HUES48 (cell line): ENCODE data around the gene ZCCHC14.

ENCODE experiments used
- H3K27ac ChIP-seq: one replicate; pipeline ENCODE4 v1.7.0; 2013; ENCODE audit warnings: low read depth, low read length, inconsistent platforms
- H3K27me3 ChIP-seq: 2 replicates; pipeline ENCODE4 v1.6.1; 2013; ENCODE audit warnings: mild to moderate bottlenecking, low read length; ENCODE audit not compliant: control insufficient read depth, insufficient read depth
- H3K36me3 ChIP-seq: 2 replicates; pipeline ENCODE4 v1.6.1; 2013; ENCODE audit warnings: low read length; ENCODE audit not compliant: control insufficient read depth, insufficient read depth
- H3K4me1 ChIP-seq: 2 replicates; pipeline ENCODE4 v1.6.1; 2013; ENCODE audit warnings: mild to moderate bottlenecking, low read length; ENCODE audit not compliant: control insufficient read depth, insufficient read depth
- H3K4me3 ChIP-seq: 2 replicates; pipeline ENCODE4 v1.5.1; 2013; ENCODE audit warnings: mild to moderate bottlenecking, low read depth, low read length
- H3K9ac ChIP-seq: 2 replicates; pipeline ENCODE4 v1.6.1; 2013; ENCODE audit warnings: mild to moderate bottlenecking, low read depth, low read length, moderate library complexity
- H3K9me3 ChIP-seq: 2 replicates; pipeline ENCODE4 v1.6.1; 2013; ENCODE audit warnings: low read length; ENCODE audit not compliant: control insufficient read depth, insufficient read depth

ZCCHC14 gene

GRCh38 chr16:87492721-87493607, at the start of gene ZCCHC14:
Gene ZCCHC14 (minus strand): TSS chr16:87493024. CDS start chr16:87492238, 786 bp downstream.
- Histone ChIP-seq H3K27ac (no peak within 1 kb of the TSS), H3K4me3 (peak within 1 kb of the TSS; percentile 64), H3K27me3 (no peaks in the 10 kb centered on the region; the same call in 1 of the 2 replicates), H3K36me3 (no peaks in the 10 kb centered on the region), H3K4me1 (peaks cover 17% of the 10 kb centered on the region), H3K9me3 (no peaks in the 10 kb centered on the region), H3K9ac (peak within 1 kb of the TSS; percentile 18; the same call in 1 of the 2 replicates)

- H3K36me3 ChIP-seq: no peaks in the 10 kb centered on the region
- no peaks in the 10 kb centered on the region for H3K27me3 ChIP-seq
- H3K4me1 ChIP-seq: peaks cover 10% of the 10 kb centered on the region
- H3K27ac ChIP-seq: no peak overlapping the region
- H3K4me3 ChIP-seq: no peak overlapping the region
- H3K9me3 ChIP-seq: peaks cover 7% of the 10 kb centered on the region; the same call in 1 of the 2 replicates
- H3K9ac ChIP-seq: no peak overlapping the region
These were observed 49.0 kb upstream of the ZCCHC14 start for GRCh38 chr16:87541872-87542234.

- Histone ChIP-seq H3K4me1 (peaks cover 11% of the 10 kb centered on the region), H3K9me3 (peaks cover 7% of the 10 kb centered on the region; the same call in 1 of the 2 replicates), H3K4me3 (no peak overlapping the region), H3K9ac (no peak overlapping the region), H3K27me3 (no peaks in the 10 kb centered on the region), H3K27ac (no peak overlapping the region), H3K36me3 (no peaks in the 10 kb centered on the region)
These were observed 48.5 kb upstream of the ZCCHC14 start for GRCh38 chr16:87541147-87541871.

- H3K4me3 ChIP-seq: no peak overlapping the region
- no peak overlapping the region for H3K27ac ChIP-seq
- H3K9me3 ChIP-seq: peaks cover 6% of the 10 kb centered on the region; the same call in 1 of the 2 replicates
- H3K9ac ChIP-seq: no peak overlapping the region
- no peaks in the 10 kb centered on the region for H3K27me3 ChIP-seq
- no peaks in the 10 kb centered on the region for H3K36me3 ChIP-seq
- H3K4me1 ChIP-seq: peaks cover 11% of the 10 kb centered on the region
These were observed 48.0 kb upstream of the ZCCHC14 start for GRCh38 chr16:87540897-87541146.

- Histone ChIP-seq H3K9ac (no peak overlapping the region), H3K36me3 (no peaks in the 10 kb centered on the region), H3K27me3 (no peaks in the 10 kb centered on the region), H3K9me3 (0 out of 2 replicates have a peak, but pooled peaks cover 5% of the 10 kb centered on the region), H3K27ac (no peak overlapping the region), H3K4me1 (peaks cover 11% of the 10 kb centered on the region), H3K4me3 (no peak overlapping the region)
These were observed 47.5 kb upstream of the ZCCHC14 start for GRCh38 chr16:87540072-87540896.

- Histone ChIP-seq H3K27ac (no peak overlapping the region), H3K9ac (no peak overlapping the region), H3K4me3 (no peak overlapping the region), H3K36me3 (no peaks in the 10 kb centered on the region), H3K27me3 (no peaks in the 10 kb centered on the region), H3K4me1 (peaks cover 11% of the 10 kb centered on the region), H3K9me3 (peaks cover 11% of the 10 kb centered on the region; the same call in 1 of the 2 replicates)
These were observed 46.3 kb upstream of the ZCCHC14 start for GRCh38 chr16:87539113-87539512.

- Histone ChIP-seq H3K36me3 (no peaks in the 10 kb centered on the region), H3K27ac (no peak overlapping the region), H3K4me1 (peaks cover 11% of the 10 kb centered on the region), H3K9ac (no peak overlapping the region), H3K4me3 (no peak overlapping the region), H3K9me3 (peaks cover 11% of the 10 kb centered on the region; the same call in 1 of the 2 replicates), H3K27me3 (no peaks in the 10 kb centered on the region)
These were observed 45.8 kb upstream of the ZCCHC14 start for GRCh38 chr16:87538594-87538993.

- H3K27ac ChIP-seq: no peak overlapping the region
- H3K9ac ChIP-seq: no peak overlapping the region
- H3K4me1 ChIP-seq: peaks cover 11% of the 10 kb centered on the region
- no peaks in the 10 kb centered on the region for H3K27me3 ChIP-seq
- H3K9me3 ChIP-seq: peaks cover 12% of the 10 kb centered on the region; the same call in 1 of the 2 replicates
- no peak overlapping the region for H3K4me3 ChIP-seq
- no peaks in the 10 kb centered on the region for H3K36me3 ChIP-seq
These were observed 45.3 kb upstream of the ZCCHC14 start for GRCh38 chr16:87538160-87538559.

- H3K4me3 ChIP-seq: no peak overlapping the region
- H3K36me3 ChIP-seq: no peaks in the 10 kb centered on the region
- peaks cover 15% of the 10 kb centered on the region; the same call in 1 of the 2 replicates for H3K9me3 ChIP-seq
- H3K4me1 ChIP-seq: peaks cover 8% of the 10 kb centered on the region
- H3K9ac ChIP-seq: no peak overlapping the region
- no peak overlapping the region for H3K27ac ChIP-seq
- H3K27me3 ChIP-seq: no peaks in the 10 kb centered on the region
These were observed 43.9 kb upstream of the ZCCHC14 start for GRCh38 chr16:87536795-87537142.

GRCh38 chr16:87535855-87536794, 43.3 kb upstream of the ZCCHC14 start:
- no peaks in the 10 kb centered on the region for H3K27me3 ChIP-seq
- no peak overlapping the region for H3K27ac ChIP-seq
- no peaks in the 10 kb centered on the region for H3K36me3 ChIP-seq
- no peak overlapping the region for H3K9ac ChIP-seq
- peaks cover 3% of the 10 kb centered on the region for H3K4me1 ChIP-seq
- peaks cover 15% of the 10 kb centered on the region; the same call in 1 of the 2 replicates for H3K9me3 ChIP-seq
- no peak overlapping the region for H3K4me3 ChIP-seq
